Cardiac muscle cell (in vitro differentiated cells and primary cell): ENCODE data around the gene ATP6V0D1. TPM values are rescaled to one million over a fixed set of nuclear protein-coding genes. Genes with fewer than 3 reads are reported as not detected.

Source experiments
- DNase-seq, 2 donors: peaks; one replicate each; pipeline versions ENCODE4 v3.0.0 to v3.0.0-alpha.2; 2010 to 2017; ENCODE audit warnings: low read depth in 1 of 2, low spot score in 1 of 2
- H3K27ac ChIP-seq: fragments of 200-600 bp; sonication (generic); 2 replicates; pipeline ENCODE4 v1.5.1; 2016
- H3K27me3 ChIP-seq: fragments of 200-600 bp; sonication (generic); 2 replicates; pipeline ENCODE4 v1.6.0; 2016; ENCODE audit warnings: control low read depth
- H3K36me3 ChIP-seq: fragments of 200-600 bp; sonication (generic); 2 replicates; pipeline ENCODE4 v1.5.1; 2016; ENCODE audit warnings: control low read depth
- H3K4me1 ChIP-seq: fragments of 200-600 bp; sonication (generic); 2 replicates; pipeline ENCODE4 v1.8.1; 2017; ENCODE audit warnings: low read depth, mild to moderate bottlenecking, mixed run types
- H3K4me3 ChIP-seq: fragments of 200-600 bp; sonication (generic); 2 replicates; pipeline ENCODE4 v1.5.1; 2016; ENCODE audit warnings: mild to moderate bottlenecking
- H3K9me3 ChIP-seq: fragments of 200-600 bp; sonication (generic); 2 replicates; pipeline ENCODE4 v1.5.1; 2017; ENCODE audit warnings: low read depth, mild to moderate bottlenecking, control low read depth
- CTCF ChIP-seq: IDR thresholded peaks from 2 replicates; pipeline ENCODE4 v1.5.1; 2012; ENCODE audit warnings: low read depth, mild to moderate bottlenecking, low read length
- polyA plus RNA-seq: library from polyadenylated mRNA; unstranded; fragments of >200 nt; fragmentation: Nextera tagmentation; extraction: Ambion mirVana; gene quantifications from 2 replicates; pipeline ENCODE4 v1.2.1, GENCODE V29; 2016
- total RNA-seq: library from RNA; depleted of rRNA; stranded (reverse); fragments of >200 nt; gene quantifications from 2 replicates; pipeline ENCODE4 v1.2.3, GENCODE V29; 2016

The ATP6V0D1 gene
- total and polyA plus RNA-seq, 2 experiments from 2014 or later = 74.5 to 203 TPM

DNA sequence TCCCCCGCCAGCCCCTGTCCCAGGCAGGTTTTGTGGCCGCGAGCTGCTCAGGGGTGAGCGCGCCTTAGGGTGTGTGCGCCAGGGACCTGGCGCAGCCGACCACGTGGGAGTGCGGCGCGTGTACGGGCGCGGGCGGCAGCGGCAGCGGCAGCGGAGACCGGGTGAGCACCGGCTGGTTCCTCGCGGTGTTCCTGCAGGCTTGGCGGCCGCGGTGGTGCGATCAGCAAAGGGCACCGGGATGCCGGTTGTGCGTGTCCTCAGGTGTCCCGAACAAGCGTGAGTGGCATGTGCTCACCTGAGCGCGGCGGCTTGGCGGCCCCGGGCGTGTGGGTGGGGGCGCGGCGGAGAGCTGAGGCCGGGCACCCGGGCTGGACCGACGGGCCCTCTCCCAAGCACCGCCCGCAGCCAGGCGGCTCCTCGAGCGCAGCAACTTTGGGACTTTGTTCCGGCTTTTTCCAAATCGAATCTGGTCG lies 50.4 kb downstream of the ATP6V0D1 start:
- H3K27ac ChIP-seq = no peak overlapping the region
- H3K36me3 ChIP-seq = no peaks in the 10 kb centered on the region
- no peak for TF ChIP-seq CTCF
- peaks cover 56% of the 10 kb centered on the region for H3K27me3 ChIP-seq
- H3K9me3 ChIP-seq = no peaks in the 10 kb centered on the region
- peaks cover 4% of the 10 kb centered on the region for H3K4me1 ChIP-seq
- DNase-seq = peak in 1 of 2 donors; percentile 41
- peak overlapping the region; percentile 28 for H3K4me3 ChIP-seq

DNA sequence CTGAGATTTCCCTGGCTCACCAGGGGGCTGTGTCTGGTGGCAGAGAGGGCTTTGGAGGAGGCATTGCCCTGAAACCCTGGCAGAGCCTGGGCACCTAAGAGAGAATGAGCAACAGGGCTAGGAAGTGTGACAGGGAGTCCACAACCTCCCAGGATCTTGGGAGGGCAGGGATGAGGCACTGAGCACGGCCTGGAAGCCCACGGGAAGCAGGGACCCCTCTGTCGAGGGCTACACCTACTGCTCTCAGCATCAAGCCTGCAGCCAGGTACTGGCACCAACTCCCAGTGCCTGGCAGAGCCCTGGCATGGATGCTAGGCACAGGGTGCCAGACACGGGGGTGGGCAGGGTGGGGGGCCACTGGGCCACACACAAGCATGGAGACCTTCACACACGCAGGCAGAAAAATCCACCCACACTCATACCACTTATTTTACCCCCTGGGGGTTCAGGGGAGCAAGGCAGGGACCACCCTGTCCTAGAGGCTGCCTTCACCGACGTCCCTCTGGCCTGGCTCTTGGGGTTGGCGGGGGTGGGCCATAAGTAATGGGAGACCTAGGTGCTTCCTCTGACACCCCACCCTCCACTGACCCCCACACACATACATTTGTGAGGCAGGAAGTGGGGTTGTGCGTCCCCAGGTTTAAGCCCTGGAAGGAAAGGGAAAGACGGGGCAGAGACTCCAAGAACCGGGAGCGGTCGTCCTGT lies 51.0 kb downstream of the ATP6V0D1 start:
- H3K4me1 ChIP-seq = peaks cover 4% of the 10 kb centered on the region
- TF ChIP-seq CTCF = no peak
- peaks cover 56% of the 10 kb centered on the region for H3K27me3 ChIP-seq
- no peak for DNase-seq
- no peaks in the 10 kb centered on the region for H3K36me3 ChIP-seq
- no peaks in the 10 kb centered on the region for H3K9me3 ChIP-seq
- no peak overlapping the region for H3K27ac ChIP-seq
- H3K4me3 ChIP-seq = peak overlapping the region; percentile 28

- TF ChIP-seq CTCF = no peak
- DNase-seq = no peak
- Histone ChIP-seq H3K9me3 (no peaks in the 10 kb centered on the region), H3K27ac (no peak overlapping the region), H3K4me1 (peaks cover 7% of the 10 kb centered on the region), H3K36me3 (no peaks in the 10 kb centered on the region), H3K4me3 (no peak overlapping the region), H3K27me3 (peaks cover 56% of the 10 kb centered on the region)
These were observed 51.7 kb downstream of the ATP6V0D1 start for GRCh38 chr16:67429053-67429798.

GRCh38 chr16:67428146-67428731 lies 52.7 kb downstream of the ATP6V0D1 start:
- DNase-seq = peak; percentile 75 to 88
- peaks cover 49% of the 10 kb centered on the region for H3K27me3 ChIP-seq
- H3K4me1 ChIP-seq = peaks cover 16% of the 10 kb centered on the region

More at GRCh38 chr16:67428146-67428731, 52.7 kb downstream of the ATP6V0D1 start:
- no peaks in the 10 kb centered on the region for H3K36me3 ChIP-seq
- H3K27ac ChIP-seq = no peak overlapping the region
- no peaks in the 10 kb centered on the region for H3K9me3 ChIP-seq
- peak; percentile 93 for TF ChIP-seq CTCF
- no peak overlapping the region for H3K4me3 ChIP-seq
